ENCODE results near the gene PSMD2. TPM values are rescaled to one million over a fixed set of nuclear protein-coding genes. Genes with fewer than 3 reads are reported as not detected.
A peak's percentile ranks its signal among the peaks of the same experiment; 100 is the strongest.
"Not testable (repeated sequence)": the region's sequence is repeated elsewhere in the genome, so short reads cannot be mapped to it uniquely, and the experiment has no call there.

The PSMD2 gene
- total RNA-seq, 1 experiment from 2014 or later: 285 TPM

GRCh38 chr3:184262764-184263179, 36.3 kb upstream of the PSMD2 start:
- DNase-seq: no peak
- H3K4me1 Mint-ChIP-seq (ENCODE audit: low read depth, unreplicated experiment): peaks cover 8% of the 10 kb centered on the region
- H3K4me3 Mint-ChIP-seq (ENCODE audit: unreplicated experiment): peak overlapping the region; percentile 83
- TF ChIP-seq CTCF (IDR thresholded peaks at IDR 0.05; ENCODE audit: insufficient read depth in 1 of 2, low read depth in 1 of 2, low read length in 1 of 2, severe bottlenecking in 1 of 2, unreplicated experiment in 1 of 2): no peak
- H3K27ac Mint-ChIP-seq (ENCODE audit: unreplicated experiment): no peak overlapping the region
- intact Hi-C loops (cut with micrococcal nuclease; ENCODE audit: unreplicated experiment): loop anchor here (1.0 kb wide), 1 partner anchor 12 kb away; no protein-coding TSS in a partner anchor
- H3K36me3 ChIP-seq (ENCODE audit: control insufficient read depth, insufficient read depth, low read length): no peaks in the 10 kb centered on the region
- no peaks in the 10 kb centered on the region for H3K9me3 Mint-ChIP-seq (ENCODE audit: unreplicated experiment)
- H3K9me3 ChIP-seq: no peaks in the 10 kb centered on the region
- peak overlapping the region; percentile 50 for H3K4me3 ChIP-seq (ENCODE audit: low read depth, low read length)
- ChIA-PET CTCF (no interaction called here), POLR2A (no interaction called here)
- peaks cover 9% of the 10 kb centered on the region; the same call in 1 of the 2 replicates for H3K4me1 ChIP-seq
- peaks cover 18% of the 10 kb centered on the region for H3K27me3 Mint-ChIP-seq (ENCODE audit: insufficient read depth, unreplicated experiment)
- no TSS peak for BruUV-seq (replicated peaks)
- peaks cover 4% of the 10 kb centered on the region for H3K27me3 ChIP-seq (replicated peaks; ENCODE audit: control insufficient read depth, insufficient read depth, low read length)
- peaks cover 23% of the 10 kb centered on the region for H3K36me3 Mint-ChIP-seq (ENCODE audit: insufficient read depth, unreplicated experiment)

GRCh38 chr3:184267249-184267648, 31.8 kb upstream of the PSMD2 start:
- BruUV-seq (replicated peaks); H3K27me3 ChIP-seq (replicated peaks; ENCODE audit: control insufficient read depth, insufficient read depth, low read length); H3K4me1 ChIP-seq; intact Hi-C loops (cut with micrococcal nuclease; ENCODE audit: unreplicated experiment); H3K9me3 Mint-ChIP-seq (ENCODE audit: unreplicated experiment); H3K9me3 ChIP-seq; H3K4me1 Mint-ChIP-seq (ENCODE audit: low read depth, unreplicated experiment); POLR2A ChIA-PET; H3K4me3 Mint-ChIP-seq (ENCODE audit: unreplicated experiment); DNase-seq; H3K27me3 Mint-ChIP-seq (ENCODE audit: insufficient read depth, unreplicated experiment); CTCF ChIA-PET; H3K36me3 Mint-ChIP-seq (ENCODE audit: insufficient read depth, unreplicated experiment); H3K36me3 ChIP-seq (ENCODE audit: control insufficient read depth, insufficient read depth, low read length); H3K27ac Mint-ChIP-seq (ENCODE audit: unreplicated experiment); H3K4me3 ChIP-seq (ENCODE audit: low read depth, low read length): not testable (repeated sequence)

- Histone ChIP-seq H3K9me3 (no peaks in the 10 kb centered on the region), H3K4me1 (no peaks in the 10 kb centered on the region), H3K4me3 (ENCODE audit: low read depth, low read length) (no peak overlapping the region), H3K36me3 (ENCODE audit: control insufficient read depth, insufficient read depth, low read length) (no peaks in the 10 kb centered on the region), H3K27me3 (replicated peaks; ENCODE audit: control insufficient read depth, insufficient read depth, low read length) (no peaks in the 10 kb centered on the region)
- intact Hi-C loops (cut with micrococcal nuclease; ENCODE audit: unreplicated experiment): no loop called here
- Mint-ChIP-seq H3K9me3 (ENCODE audit: unreplicated experiment) (no peaks in the 10 kb centered on the region), H3K27ac (ENCODE audit: unreplicated experiment) (no peak overlapping the region), H3K27me3 (ENCODE audit: insufficient read depth, unreplicated experiment) (peaks cover 3% of the 10 kb centered on the region), H3K4me1 (ENCODE audit: low read depth, unreplicated experiment) (no peaks in the 10 kb centered on the region), H3K36me3 (ENCODE audit: insufficient read depth, unreplicated experiment) (no peaks in the 10 kb centered on the region), H3K4me3 (ENCODE audit: unreplicated experiment) (no peak overlapping the region)
- DNase-seq: no peak
- ChIA-PET POLR2A (no interaction called here), CTCF (no interaction called here)
- no peak for TF ChIP-seq CTCF (IDR thresholded peaks at IDR 0.05; ENCODE audit: insufficient read depth in 1 of 2, low read depth in 1 of 2, low read length in 1 of 2, severe bottlenecking in 1 of 2, unreplicated experiment in 1 of 2)
- no TSS peak for BruUV-seq (replicated peaks)
These were observed 26.8 kb upstream of the PSMD2 start for GRCh38 chr3:184272269-184272668.

- no TSS peak for BruUV-seq (replicated peaks)
- peaks cover 3% of the 10 kb centered on the region for H3K27me3 Mint-ChIP-seq (ENCODE audit: insufficient read depth, unreplicated experiment)
- POLR2A ChIA-PET: no interaction called here
These were observed 23.7 kb upstream of the PSMD2 start for GRCh38 chr3:184275381-184275701.

More at GRCh38 chr3:184275381-184275701, 23.7 kb upstream of the PSMD2 start:
- DNase-seq: no peak
- H3K9me3 Mint-ChIP-seq (ENCODE audit: unreplicated experiment): no peaks in the 10 kb centered on the region
- H3K36me3 ChIP-seq (ENCODE audit: control insufficient read depth, insufficient read depth, low read length): no peaks in the 10 kb centered on the region
- no peaks in the 10 kb centered on the region for H3K4me1 Mint-ChIP-seq (ENCODE audit: low read depth, unreplicated experiment)
- H3K27ac Mint-ChIP-seq (ENCODE audit: unreplicated experiment): no peak overlapping the region
- intact Hi-C loops (cut with micrococcal nuclease; ENCODE audit: unreplicated experiment): no loop called here
- H3K4me3 ChIP-seq (ENCODE audit: low read depth, low read length): no peak overlapping the region
- CTCF ChIA-PET: no interaction called here
- no peaks in the 10 kb centered on the region for H3K4me1 ChIP-seq
- TF ChIP-seq CTCF (IDR thresholded peaks at IDR 0.05; ENCODE audit: insufficient read depth in 1 of 2, low read depth in 1 of 2, low read length in 1 of 2, severe bottlenecking in 1 of 2, unreplicated experiment in 1 of 2): no peak
- H3K36me3 Mint-ChIP-seq (ENCODE audit: insufficient read depth, unreplicated experiment): no peaks in the 10 kb centered on the region
- H3K4me3 Mint-ChIP-seq (ENCODE audit: unreplicated experiment): no peak overlapping the region
- H3K27me3 ChIP-seq (replicated peaks; ENCODE audit: control insufficient read depth, insufficient read depth, low read length): no peaks in the 10 kb centered on the region
- no peaks in the 10 kb centered on the region for H3K9me3 ChIP-seq
